Activated CD8-positive, alpha-beta memory T cell treated with anti-CD3 and anti-CD28 coated beads for 4 hours (primary cell): ENCODE results near the gene ACADS.
"Not testable (repeated sequence)": the region's sequence is repeated elsewhere in the genome, so short reads cannot be mapped to it uniquely, and the experiment has no call there.

ENCODE experiments used
- DNase-seq, 2 donors: peaks; one replicate each; pipeline ENCODE4 v3.0.0-alpha.2; 2020; ENCODE audit warnings: low read depth in 2 of 2

Gene ACADS

GRCh38 chr12:120726510-120726793 lies 826 bp downstream of the ACADS start:
- DNase-seq = no peak

- no peak for DNase-seq
These were observed 1.3 kb downstream of the ACADS start for GRCh38 chr12:120726961-120727360.

GRCh38 chr12:120732198-120732597 lies 6.6 kb downstream of the ACADS start:
- not testable (repeated sequence) for DNase-seq

GRCh38 chr12:120733574-120733973 lies 7.9 kb downstream of the ACADS start:
- DNase-seq = no peak

GRCh38 chr12:120734210-120734609 lies 8.6 kb downstream of the ACADS start:
- no peak for DNase-seq

GRCh38 chr12:120735181-120735580 lies 9.6 kb downstream of the ACADS start:
- no peak for DNase-seq

- no peak for DNase-seq
These were observed 11.0 kb downstream of the ACADS start for GRCh38 chr12:120736404-120737331.

GRCh38 chr12:120737557-120738251 lies 12.1 kb downstream of the ACADS start:
- DNase-seq = no peak

GRCh38 chr12:120738252-120739030 lies 12.8 kb downstream of the ACADS start:
- no peak for DNase-seq

GRCh38 chr12:120739031-120739762 lies 13.6 kb downstream of the ACADS start:
- DNase-seq = no peak

- no peak for DNase-seq
These were observed 14.4 kb downstream of the ACADS start for GRCh38 chr12:120739821-120740613.

GRCh38 chr12:120740871-120741270 lies 15.2 kb downstream of the ACADS start:
- no peak for DNase-seq

GRCh38 chr12:120741476-120742421 lies 16.1 kb downstream of the ACADS start:
- DNase-seq = no peak

GRCh38 chr12:120744922-120745493 lies 19.4 kb downstream of the ACADS start:
- DNase-seq = no peak

- no peak for DNase-seq
These were observed 22.6 kb downstream of the ACADS start for GRCh38 chr12:120748242-120748641.

- no peak for DNase-seq
These were observed 23.6 kb downstream of the ACADS start for GRCh38 chr12:120749256-120749655.

- no peak for DNase-seq
These were observed 25.2 kb downstream of the ACADS start for GRCh38 chr12:120750806-120751205.

- DNase-seq = no peak
These were observed 25.8 kb downstream of the ACADS start for GRCh38 chr12:120751389-120751788.

- no peak for DNase-seq
These were observed 29.2 kb downstream of the ACADS start for GRCh38 chr12:120754792-120755191.
